Fibroblast of villous mesenchyme (primary cell): Measurements from ENCODE around the gene CTCF. TPM values are rescaled to one million over a fixed set of nuclear protein-coding genes. Genes with fewer than 3 reads are reported as not detected.

Experiments
- DNase-seq: peaks from one replicate; pipeline ENCODE4 v3.0.0-alpha.2; 2010; ENCODE audit warnings: low read depth
- H3K4me3 ChIP-seq: 2 replicates; pipeline ENCODE4 v1.5.1; 2011; ENCODE audit warnings: low read depth, mild to moderate bottlenecking, low read length
- CTCF ChIP-seq: IDR thresholded peaks from 2 replicates; pipeline ENCODE4 v1.5.1; 2012; ENCODE audit warnings: low read depth, mild to moderate bottlenecking, low read length; ENCODE audit not compliant: insufficient read depth
- total RNA-seq: library from RNA; depleted of rRNA; stranded (reverse); fragments of >200 nt; gene quantifications from 2 replicates; pipeline ENCODE4 v1.2.3, GENCODE V29; 2012

Gene CTCF
- total RNA-seq, 1 donor: 33.7 TPM

GRCh38 chr16:67647681-67648080, 85.4 kb downstream of the CTCF start:
- TF ChIP-seq CTCF: no peak
- DNase-seq: no peak
- no peak overlapping the region for H3K4me3 ChIP-seq

- DNase-seq: no peak
- no peak for TF ChIP-seq CTCF
- H3K4me3 ChIP-seq: no peak overlapping the region
Measured at GRCh38 chr16:67648088-67648763, 85.9 kb downstream of the CTCF start.

GRCh38 chr16:67648764-67649407, 86.6 kb downstream of the CTCF start:
- TF ChIP-seq CTCF: no peak

GRCh38 chr16:67649494-67649931, 87.2 kb downstream of the CTCF start:
- no peak for DNase-seq
- no peak for TF ChIP-seq CTCF
- no peak overlapping the region for H3K4me3 ChIP-seq

More at GRCh38 chr16:67648764-67649407, 86.6 kb downstream of the CTCF start:
- no peak overlapping the region for H3K4me3 ChIP-seq
- DNase-seq: no peak

- TF ChIP-seq CTCF: no peak
- no peak for DNase-seq
- H3K4me3 ChIP-seq: no peak overlapping the region
Measured at GRCh38 chr16:67650023-67650422, 87.7 kb downstream of the CTCF start.

- no peak for DNase-seq
- H3K4me3 ChIP-seq: no peak overlapping the region
- TF ChIP-seq CTCF: no peak
Measured at GRCh38 chr16:67651039-67651438, 88.7 kb downstream of the CTCF start.
